ENCODE results near the gene GOLGA6D.
A peak's percentile ranks its signal among the peaks of the same experiment; 100 is the strongest.
"Not testable (repeated sequence)": the region's sequence is repeated elsewhere in the genome, so short reads cannot be mapped to it uniquely, and the experiment has no call there.

GOLGA6D gene

GRCh38 chr15:75321711-75322110 lies 39.1 kb downstream of the GOLGA6D start:
- H3K9me3 ChIP-seq = no peaks in the 10 kb centered on the region
- H4K20me1 ChIP-seq = no peaks in the 10 kb centered on the region
- no peak overlapping the region for H3K4me2 ChIP-seq
- H3K36me3 ChIP-seq = no peaks in the 10 kb centered on the region
- H3K27ac ChIP-seq = no peak overlapping the region
- TF ChIP-seq Cebpa-rat (IDR thresholded peaks at IDR 0.05) = no peak
- no peaks in the 10 kb centered on the region for H3K27me3 ChIP-seq
- peaks cover 6% of the 10 kb centered on the region; the same call in 1 of the 2 replicates for H3K4me1 ChIP-seq
- no peak overlapping the region for H3K9ac ChIP-seq
- no peak overlapping the region for H3K4me3 ChIP-seq

- no peaks in the 10 kb centered on the region for H3K27me3 ChIP-seq
- no peak for TF ChIP-seq Cebpa-rat (IDR thresholded peaks at IDR 0.05)
- H3K4me3 ChIP-seq = no peak overlapping the region
- H3K36me3 ChIP-seq = no peaks in the 10 kb centered on the region
- no peaks in the 10 kb centered on the region for H3K9me3 ChIP-seq
- no peaks in the 10 kb centered on the region for H4K20me1 ChIP-seq
- no peak overlapping the region for H3K27ac ChIP-seq
- H3K4me2 ChIP-seq = no peak overlapping the region
- no peak overlapping the region for H3K9ac ChIP-seq
- peaks cover 6% of the 10 kb centered on the region; the same call in 1 of the 2 replicates for H3K4me1 ChIP-seq
Measured at GRCh38 chr15:75325922-75326321, 43.3 kb downstream of the GOLGA6D start.

GRCh38 chr15:75327005-75327404 lies 44.4 kb downstream of the GOLGA6D start:
- H4K20me1 ChIP-seq = no peaks in the 10 kb centered on the region
- no peak overlapping the region for H3K9ac ChIP-seq
- TF ChIP-seq Cebpa-rat (IDR thresholded peaks at IDR 0.05) = no peak
- no peak overlapping the region for H3K4me3 ChIP-seq
- H3K27ac ChIP-seq = no peak overlapping the region
- peaks cover 6% of the 10 kb centered on the region; the same call in 1 of the 2 replicates for H3K4me1 ChIP-seq
- no peak overlapping the region for H3K4me2 ChIP-seq
- H3K27me3 ChIP-seq = no peaks in the 10 kb centered on the region
- no peaks in the 10 kb centered on the region for H3K9me3 ChIP-seq
- no peaks in the 10 kb centered on the region for H3K36me3 ChIP-seq

GRCh38 chr15:75327491-75327890 lies 44.9 kb downstream of the GOLGA6D start:
- TF ChIP-seq Cebpa-rat (IDR thresholded peaks at IDR 0.05) = no peak
- H4K20me1 ChIP-seq = no peaks in the 10 kb centered on the region
- H3K27me3 ChIP-seq = no peaks in the 10 kb centered on the region
- no peaks in the 10 kb centered on the region for H3K9me3 ChIP-seq
- no peaks in the 10 kb centered on the region for H3K36me3 ChIP-seq
- H3K4me3 ChIP-seq = no peak overlapping the region
- no peak overlapping the region for H3K27ac ChIP-seq
- no peak overlapping the region for H3K4me2 ChIP-seq
- H3K9ac ChIP-seq = no peak overlapping the region
- H3K4me1 ChIP-seq = peaks cover 6% of the 10 kb centered on the region; the same call in 1 of the 2 replicates

- Histone ChIP-seq H3K9ac (no peak overlapping the region), H3K4me2 (no peak overlapping the region), H3K4me1 (peaks cover 6% of the 10 kb centered on the region; the same call in 1 of the 2 replicates), H3K9me3 (no peaks in the 10 kb centered on the region), H3K4me3 (no peak overlapping the region), H3K27me3 (no peaks in the 10 kb centered on the region), H3K27ac (no peak overlapping the region), H4K20me1 (no peaks in the 10 kb centered on the region), H3K36me3 (no peaks in the 10 kb centered on the region)
- no peak for TF ChIP-seq Cebpa-rat (IDR thresholded peaks at IDR 0.05)
Measured at GRCh38 chr15:75328493-75329314, 46.1 kb downstream of the GOLGA6D start.

- Histone ChIP-seq H3K4me3 (no peak overlapping the region), H3K4me2 (no peak overlapping the region), H4K20me1 (no peaks in the 10 kb centered on the region), H3K27me3 (no peaks in the 10 kb centered on the region), H3K4me1 (peaks cover 6% of the 10 kb centered on the region; the same call in 1 of the 2 replicates), H3K27ac (no peak overlapping the region), H3K9ac (no peak overlapping the region), H3K9me3 (no peaks in the 10 kb centered on the region), H3K36me3 (no peaks in the 10 kb centered on the region)
- TF ChIP-seq Cebpa-rat (IDR thresholded peaks at IDR 0.05) = no peak
Measured at GRCh38 chr15:75329571-75329970, 46.9 kb downstream of the GOLGA6D start.

GRCh38 chr15:75332093-75332492 lies 49.5 kb downstream of the GOLGA6D start:
- not testable (repeated sequence) for H3K36me3 ChIP-seq, H3K9ac ChIP-seq, H3K27ac ChIP-seq, H3K27me3 ChIP-seq, H3K4me3 ChIP-seq, H3K9me3 ChIP-seq, H4K20me1 ChIP-seq, H3K4me2 ChIP-seq
- peaks cover 19% of the 10 kb centered on the region for H3K4me1 ChIP-seq

GRCh38 chr15:75333654-75334419 lies 51.2 kb downstream of the GOLGA6D start:
- H3K4me2 ChIP-seq, H3K4me3 ChIP-seq, H3K36me3 ChIP-seq, H3K27me3 ChIP-seq, H3K9ac ChIP-seq, H3K9me3 ChIP-seq, H4K20me1 ChIP-seq, H3K27ac ChIP-seq: not testable (repeated sequence)
- H3K4me1 ChIP-seq = peaks cover 22% of the 10 kb centered on the region

GRCh38 chr15:75335313-75335704 lies 52.7 kb downstream of the GOLGA6D start:
- peak overlapping the region; percentile 83 for H3K4me3 ChIP-seq
- peaks cover 21% of the 10 kb centered on the region for H3K36me3 ChIP-seq
- peak overlapping the region; percentile 86 for H3K9ac ChIP-seq
- peak overlapping the region; percentile 97 for H3K4me2 ChIP-seq
- no peaks in the 10 kb centered on the region for H4K20me1 ChIP-seq
- peaks cover 22% of the 10 kb centered on the region for H3K4me1 ChIP-seq
- H3K27me3 ChIP-seq = no peaks in the 10 kb centered on the region
- H3K27ac ChIP-seq = peak overlapping the region; percentile 82
- H3K9me3 ChIP-seq = no peaks in the 10 kb centered on the region
- TF ChIP-seq Cebpa-rat (IDR thresholded peaks at IDR 0.05) = no peak

GRCh38 chr15:75335705-75336355 lies 53.2 kb downstream of the GOLGA6D start, which contains the start of gene COMMD4:
Gene COMMD4 (plus strand): TSS chr15:75336063. CDS start chr15:75336090, 27 bp downstream.
- Histone ChIP-seq H3K4me1 (peaks cover 22% of the 10 kb centered on the region), H4K20me1 (no peaks in the 10 kb centered on the region), H3K9me3 (no peaks in the 10 kb centered on the region), H3K4me2 (peak within 1 kb of the TSS; percentile 97), H3K4me3 (peak within 1 kb of the TSS; percentile 83), H3K9ac (peak within 1 kb of the TSS; percentile 86), H3K36me3 (peaks cover 26% of the 10 kb centered on the region), H3K27me3 (no peaks in the 10 kb centered on the region), H3K27ac (peak within 1 kb of the TSS; percentile 82)
- TF ChIP-seq Cebpa-rat (IDR thresholded peaks at IDR 0.05) = no peak

All from BLaER1 (cell line).